Body of pancreas (tissue), 4 donors: ENCODE measurements around the gene TMEM150C.

Experiments used
- POLR2A ChIP-seq, 3 donors: fragments of 450-650 bp; IDR thresholded peaks; one replicate each; pipeline ENCODE4 v1.6.1; 2016; ENCODE audit warnings: antibody characterized with exemption in 3 of 3, mild to moderate bottlenecking in 2 of 3
- TF ChIP-seq, protein P1 (sequence below), 7 experiments: fragments of 450-650 bp in 4 of 7; fragments of 200-600 bp in 3 of 7; sonication (generic) in 3 of 7; IDR thresholded peaks; one replicate each; pipeline ENCODE4 v1.5.1; 2016 to 2019; ENCODE audit warnings: antibody characterized with exemption in 7 of 7

DNA sequence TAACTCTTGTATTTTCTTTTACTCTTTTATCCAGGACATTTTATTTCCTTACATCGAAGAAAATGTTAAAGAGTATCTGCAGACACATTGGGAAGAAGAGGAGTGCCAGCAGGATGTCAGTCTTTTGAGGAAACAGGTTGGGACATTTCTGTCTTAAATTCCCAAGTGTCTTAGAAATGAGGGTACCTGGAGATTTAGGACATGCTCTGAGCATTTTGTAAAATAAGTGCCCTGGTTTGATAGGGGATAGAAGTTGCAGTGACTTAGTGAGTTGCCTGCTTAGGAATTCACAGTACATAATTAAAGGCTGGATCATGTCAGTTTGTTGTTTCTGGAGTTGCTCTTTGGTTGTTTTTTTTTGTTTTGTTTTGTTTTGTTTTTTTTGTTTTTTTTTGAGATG, 113.9 kb downstream of the TMEM150C start:
- TF ChIP-seq, protein P1, sequence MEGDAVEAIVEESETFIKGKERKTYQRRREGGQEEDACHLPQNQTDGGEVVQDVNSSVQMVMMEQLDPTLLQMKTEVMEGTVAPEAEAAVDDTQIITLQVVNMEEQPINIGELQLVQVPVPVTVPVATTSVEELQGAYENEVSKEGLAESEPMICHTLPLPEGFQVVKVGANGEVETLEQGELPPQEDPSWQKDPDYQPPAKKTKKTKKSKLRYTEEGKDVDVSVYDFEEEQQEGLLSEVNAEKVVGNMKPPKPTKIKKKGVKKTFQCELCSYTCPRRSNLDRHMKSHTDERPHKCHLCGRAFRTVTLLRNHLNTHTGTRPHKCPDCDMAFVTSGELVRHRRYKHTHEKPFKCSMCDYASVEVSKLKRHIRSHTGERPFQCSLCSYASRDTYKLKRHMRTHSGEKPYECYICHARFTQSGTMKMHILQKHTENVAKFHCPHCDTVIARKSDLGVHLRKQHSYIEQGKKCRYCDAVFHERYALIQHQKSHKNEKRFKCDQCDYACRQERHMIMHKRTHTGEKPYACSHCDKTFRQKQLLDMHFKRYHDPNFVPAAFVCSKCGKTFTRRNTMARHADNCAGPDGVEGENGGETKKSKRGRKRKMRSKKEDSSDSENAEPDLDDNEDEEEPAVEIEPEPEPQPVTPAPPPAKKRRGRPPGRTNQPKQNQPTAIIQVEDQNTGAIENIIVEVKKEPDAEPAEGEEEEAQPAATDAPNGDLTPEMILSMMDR (IDR thresholded peaks at IDR 0.05): no peak
- TF ChIP-seq POLR2A (IDR thresholded peaks at IDR 0.05): no peak
